ENCODE measurements around the gene MAFB.
"Not testable (repeated sequence)": the region's sequence is repeated elsewhere in the genome, so short reads cannot be mapped to it uniquely, and the experiment has no call there.

The MAFB gene

GRCh38 chr20:40689100-40689942, at the start of gene MAFB:
TSS of gene MAFB (minus strand) at chr20:40689236. CDS start at chr20:40688850, 386 bp downstream.
- DNase-seq: peak; percentile 77

GRCh38 chr20:40736468-40736867, 47.4 kb upstream of the MAFB start:
- DNase-seq: not testable (repeated sequence)

GRCh38 chr20:40728996-40729395, 40.0 kb upstream of the MAFB start:
- DNase-seq: no peak

- peak; percentile 32 for DNase-seq
These were observed 39.4 kb upstream of the MAFB start for GRCh38 chr20:40728470-40728869.

GRCh38 chr20:40727960-40728359, 38.9 kb upstream of the MAFB start:
- no peak for DNase-seq

GRCh38 chr20:40726776-40727175, 37.7 kb upstream of the MAFB start:
- DNase-seq: no peak

- DNase-seq: no peak
These were observed 35.5 kb upstream of the MAFB start for GRCh38 chr20:40724566-40724965.

GRCh38 chr20:40720826-40721225, 31.8 kb upstream of the MAFB start:
- no peak for DNase-seq

- DNase-seq: no peak
These were observed 31.1 kb upstream of the MAFB start for GRCh38 chr20:40720099-40720498.

GRCh38 chr20:40718982-40719729, 30.1 kb upstream of the MAFB start:
- no peak for DNase-seq

- DNase-seq: no peak
These were observed 29.4 kb upstream of the MAFB start for GRCh38 chr20:40718214-40718977.

- DNase-seq: no peak
These were observed 28.4 kb upstream of the MAFB start for GRCh38 chr20:40717343-40717865.

GRCh38 chr20:40715491-40715890, 26.5 kb upstream of the MAFB start:
- no peak for DNase-seq

- DNase-seq: no peak
These were observed 25.9 kb upstream of the MAFB start for GRCh38 chr20:40714916-40715315.

- no peak for DNase-seq
These were observed 25.1 kb upstream of the MAFB start for GRCh38 chr20:40714109-40714508.

GRCh38 chr20:40713508-40713907, 24.5 kb upstream of the MAFB start:
- DNase-seq: no peak

GRCh38 chr20:40711079-40711478, 22.0 kb upstream of the MAFB start:
- DNase-seq: no peak

GRCh38 chr20:40710603-40711002, 21.6 kb upstream of the MAFB start:
- no peak for DNase-seq

- peak; percentile 46 for DNase-seq
These were observed 18.0 kb upstream of the MAFB start for GRCh38 chr20:40706977-40707582.

- no peak for DNase-seq
These were observed 16.4 kb upstream of the MAFB start for GRCh38 chr20:40705413-40705812.

GRCh38 chr20:40704828-40705227, 15.8 kb upstream of the MAFB start:
- DNase-seq: no peak

GRCh38 chr20:40703975-40704530, 15.0 kb upstream of the MAFB start:
- DNase-seq: no peak

Measured in hematopoietic multipotent progenitor cell treated with erythropoietin and hydrocortisone succinate and interleukin-3 and kit ligand, for 4 days (in vitro differentiated cells).